OCI-LY1 (cell line): ENCODE data around the gene KLK1.

ENCODE experiments used
- CTCF ChIP-seq: fragments of 200-600 bp; sonication (generic), shearing (Covaris generic); IDR thresholded peaks from 2 replicates; pipeline ENCODE4 v1.5.1; 2017; ENCODE audit warnings: mild to moderate bottlenecking, antibody characterized with exemption, low read length, moderate library complexity, mixed read lengths
- EZH2 ChIP-seq: fragments of 200-600 bp; sonication (generic), shearing (Covaris generic); IDR thresholded peaks from 2 replicates; pipeline ENCODE4 v1.8.0; 2017; ENCODE audit warnings: borderline replicate concordance, mixed run types, mild to moderate bottlenecking, antibody characterized with exemption, low read length, moderate library complexity, mixed read lengths

- no peak for TF ChIP-seq CTCF
- no peak for TF ChIP-seq EZH2
These were observed 49.5 kb upstream of the KLK1 start, which contains the start of gene KLK2 for GRCh38 chr19:50873056-50873455.
